GM21717 (cell line): ENCODE measurements around the gene ACSS1.
A peak's percentile ranks its signal among the peaks of the same experiment; 100 is the strongest.

Experiments used
- ATAC-seq: cut with Tn5 transposase; IDR thresholded peaks from one replicate; pipeline ENCODE4 v1.9.1; 2021; ENCODE audit warnings: mild to moderate bottlenecking, moderate library complexity; ENCODE audit not compliant: unreplicated experiment

ACSS1 gene

DNA sequence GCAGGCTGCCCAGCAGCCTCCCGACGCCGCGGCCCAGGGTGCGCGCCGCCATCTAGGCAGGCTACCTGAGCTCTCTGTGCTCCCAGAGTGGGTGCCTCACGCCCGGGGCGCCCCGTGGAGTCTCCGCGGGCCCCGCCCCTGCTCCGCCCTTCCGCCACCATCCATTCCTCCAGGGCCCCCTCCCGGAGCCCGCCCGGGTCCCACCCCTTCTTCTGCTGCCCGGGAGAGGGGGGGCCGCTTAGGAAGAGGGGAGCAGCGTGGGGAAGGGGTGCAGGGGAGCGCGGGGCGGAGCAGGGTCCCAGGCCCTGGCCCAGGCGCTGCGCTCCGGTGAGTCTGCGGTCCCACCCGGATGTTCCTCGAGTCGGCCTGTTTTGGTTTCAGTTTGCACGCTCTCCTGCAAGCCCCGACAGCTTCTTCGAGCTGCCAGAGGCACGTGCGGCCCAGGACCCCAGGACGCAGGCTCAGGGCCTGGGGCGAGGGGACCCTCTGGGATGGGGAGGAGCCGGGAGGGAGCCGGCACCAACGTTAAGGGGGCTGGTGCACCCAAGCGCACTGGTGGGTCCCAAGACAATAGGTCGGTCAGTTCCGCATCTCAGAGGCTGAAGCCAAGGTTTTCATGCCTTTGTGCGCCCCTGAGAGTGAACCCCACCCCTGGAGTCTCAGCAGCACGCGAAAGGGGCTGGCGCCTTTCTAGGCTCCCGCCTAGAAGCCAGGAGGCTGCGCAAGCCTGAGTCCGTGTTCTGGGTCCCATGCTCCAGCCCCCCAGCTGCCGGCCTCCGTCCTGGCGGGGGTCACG is at the start of gene ACSS1:
Gene ACSS1, minus strand, starts transcription at position 89 of the 796 bp plus-strand sequence. Its CDS starts 37 bp downstream, at position 52.
- ATAC-seq, result peak; percentile 67

DNA sequence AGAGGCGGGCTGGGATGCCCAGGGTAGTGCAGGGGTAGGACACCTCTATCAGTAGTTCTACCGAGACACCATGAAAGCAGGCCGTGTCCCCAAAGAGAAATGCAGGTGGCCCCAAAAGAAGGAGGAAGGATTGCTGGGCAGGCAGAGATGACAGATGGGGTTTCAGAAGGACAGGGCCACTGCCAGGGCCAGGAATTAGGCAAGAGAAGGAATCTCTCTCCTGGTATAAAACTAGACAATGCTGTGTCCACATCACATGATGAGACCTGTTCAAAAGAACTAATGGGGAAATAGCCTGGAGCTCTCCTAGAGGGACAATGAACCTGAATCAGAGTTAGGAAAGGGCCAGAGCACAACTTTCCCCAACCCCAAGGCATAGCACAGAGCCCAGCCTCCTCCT is 45.6 kb upstream of the ACSS1 start:
- no peak for ATAC-seq

DNA sequence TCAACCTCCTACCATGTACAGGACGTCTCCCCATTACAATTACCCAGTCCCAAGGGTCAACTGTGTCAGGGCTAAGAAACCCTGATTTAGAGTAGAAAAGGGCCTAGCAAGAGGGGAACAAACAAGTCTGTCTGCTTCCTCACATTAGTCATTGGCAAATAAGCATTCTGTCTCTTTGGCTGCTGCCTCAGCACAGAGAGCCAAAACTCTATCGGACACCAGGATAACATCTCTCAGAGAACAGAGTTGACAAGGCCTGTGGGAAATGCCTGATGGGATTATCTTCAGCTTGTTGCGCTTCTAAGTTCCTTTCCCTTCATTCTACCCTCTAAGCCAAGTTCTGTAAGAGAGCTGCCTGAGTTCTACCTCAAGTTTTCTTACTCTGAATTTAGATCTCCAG is 43.0 kb upstream of the ACSS1 start:
- ATAC-seq, result no peak

DNA sequence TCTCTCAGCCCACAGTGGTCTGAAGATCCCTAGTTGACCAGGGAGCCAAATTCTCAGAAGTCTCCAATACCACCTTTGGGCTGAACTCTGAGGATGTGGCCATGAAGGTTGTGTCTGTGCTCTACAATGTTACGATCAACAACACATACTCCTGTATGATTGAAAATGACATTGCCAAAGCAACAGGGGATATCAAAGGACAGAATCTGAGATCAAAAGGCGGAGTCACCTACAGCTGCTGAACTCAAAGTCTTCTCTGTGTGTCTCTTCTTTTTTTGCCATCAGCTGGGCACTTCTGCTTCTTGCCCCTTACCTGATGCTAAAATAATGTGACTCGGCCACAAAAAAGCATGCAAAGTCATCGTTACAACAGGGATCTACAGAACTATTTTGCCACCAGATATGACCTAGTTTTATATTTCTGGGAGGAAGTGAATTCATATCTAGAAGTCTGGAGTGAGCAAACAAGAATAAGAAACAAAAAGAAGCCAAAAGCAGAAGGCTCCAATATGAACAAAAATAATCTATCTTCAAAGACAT is 41.7 kb upstream of the ACSS1 start:
- ATAC-seq, result no peak

DNA sequence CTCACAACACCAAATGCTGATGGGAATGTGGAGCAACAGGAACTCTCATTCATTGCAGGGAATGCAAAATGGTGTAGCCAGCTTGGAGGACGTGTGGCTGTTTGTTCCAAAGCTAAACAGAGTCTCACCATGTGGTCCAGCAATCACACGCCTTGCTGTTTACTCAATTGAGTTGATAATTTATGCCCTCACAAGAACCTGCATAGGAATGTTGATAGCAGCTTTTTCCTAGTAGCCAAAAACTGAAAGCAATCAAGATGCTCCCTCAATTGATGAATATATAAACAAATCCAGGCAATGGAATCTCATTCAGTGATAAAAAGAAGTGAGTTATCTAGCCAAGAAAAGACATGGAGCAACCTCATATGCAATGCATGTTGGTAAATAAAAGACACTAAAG is 39.6 kb upstream of the ACSS1 start:
- ATAC-seq, result no peak

DNA sequence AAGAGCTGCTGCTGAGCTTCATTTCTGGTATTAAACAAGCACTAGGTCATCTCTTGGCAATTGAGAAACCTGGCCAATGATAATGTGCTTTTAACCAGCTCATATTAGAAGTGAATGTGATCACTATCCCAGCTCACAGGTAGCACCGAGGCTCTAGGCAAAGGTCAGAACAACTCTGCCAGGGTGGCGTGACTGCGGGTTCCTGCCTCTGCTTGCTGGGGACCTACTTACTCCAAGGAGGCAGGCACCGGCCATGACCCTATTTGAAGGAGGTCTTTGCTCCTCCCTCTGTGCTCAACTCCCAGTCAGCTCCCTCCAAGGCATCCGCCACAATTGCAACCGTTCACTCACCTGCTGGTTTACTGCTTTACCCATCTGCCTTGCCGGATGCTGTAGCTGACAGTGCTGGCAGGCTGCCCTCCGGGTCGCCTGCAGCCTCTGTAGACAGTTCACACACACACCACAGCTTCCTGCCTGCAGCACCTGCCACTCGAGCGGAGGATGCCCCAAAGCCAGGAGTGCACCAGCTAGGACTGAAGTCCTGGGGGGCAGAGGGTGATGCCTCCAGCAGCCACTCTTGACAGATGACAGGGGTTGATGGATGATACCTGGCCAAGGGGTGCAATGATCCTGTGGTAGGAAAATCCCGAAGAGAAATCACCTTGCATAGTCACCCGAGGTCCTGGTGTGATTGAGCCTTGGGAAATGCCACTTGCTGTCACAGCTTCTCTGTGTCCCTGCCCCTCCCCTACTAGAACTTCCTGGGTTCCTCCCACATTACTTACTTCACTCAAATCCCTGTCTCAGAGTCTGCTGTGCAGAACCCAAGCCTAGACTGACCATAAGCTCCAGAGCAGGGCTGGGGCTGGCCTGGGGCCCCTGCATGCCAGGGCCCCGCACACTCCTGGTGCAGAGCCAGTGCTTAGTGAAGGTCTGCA is 32.8 kb upstream of the ACSS1 start:
- ATAC-seq, result peak; percentile 74

DNA sequence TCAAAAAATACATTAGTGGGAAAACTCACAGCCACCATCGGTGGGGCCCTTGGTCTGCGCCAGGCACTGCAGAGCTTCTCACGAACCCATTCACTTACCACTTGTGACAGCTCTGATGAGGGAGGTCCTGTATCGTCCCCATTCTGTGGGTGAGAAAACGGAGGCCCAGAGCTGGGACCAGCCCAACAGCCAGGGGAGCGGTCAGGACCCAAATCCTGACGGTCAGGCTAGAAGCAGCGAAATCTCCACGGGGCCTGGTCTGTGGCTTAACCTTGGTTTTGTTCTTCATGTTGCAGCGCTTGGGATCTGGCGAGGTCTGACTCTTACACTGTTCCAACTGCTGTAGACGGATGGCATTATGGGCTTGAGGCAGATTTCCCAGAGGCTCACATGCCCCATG is 31.7 kb upstream of the ACSS1 start:
- no peak for ATAC-seq

DNA sequence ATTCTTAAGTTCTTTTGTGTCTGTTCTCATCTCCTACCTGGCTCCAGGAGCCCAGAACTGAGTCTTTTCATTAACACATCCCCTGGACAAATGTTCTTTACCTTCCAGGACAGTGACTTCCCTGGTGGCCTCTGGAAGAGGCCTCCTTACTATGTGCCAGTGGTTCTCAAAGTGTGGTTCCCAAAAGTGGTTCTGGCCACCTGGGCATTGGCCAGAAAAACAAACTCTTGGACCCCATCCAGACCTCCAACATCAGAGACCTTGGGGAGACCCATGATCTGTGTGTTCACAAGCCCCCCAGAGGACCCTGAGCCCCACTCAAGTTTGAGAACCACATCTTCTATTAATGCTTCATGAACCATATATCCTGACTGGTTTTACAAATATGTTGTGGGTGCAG is 31.2 kb upstream of the ACSS1 start:
- ATAC-seq, result no peak

DNA sequence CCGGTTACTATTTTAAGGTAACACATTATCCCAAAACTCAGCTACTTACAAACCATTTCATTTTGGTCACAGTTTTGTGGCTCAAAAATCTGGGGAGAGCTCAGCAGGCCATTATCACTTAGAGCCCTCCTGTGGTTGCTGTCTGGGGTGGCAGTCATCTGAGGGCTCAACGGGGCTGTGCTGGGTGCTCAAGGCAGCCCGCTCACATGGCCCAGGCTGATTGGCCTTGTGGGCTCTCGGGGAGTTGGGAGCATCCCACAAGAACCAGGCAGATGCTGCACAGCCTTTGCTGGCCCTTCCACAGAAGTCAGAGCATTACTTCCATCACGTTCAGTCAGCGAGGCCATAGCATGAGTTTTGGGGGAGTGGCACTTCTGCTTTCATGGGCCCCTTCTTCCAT is 30.3 kb upstream of the ACSS1 start:
- ATAC-seq, result no peak

DNA sequence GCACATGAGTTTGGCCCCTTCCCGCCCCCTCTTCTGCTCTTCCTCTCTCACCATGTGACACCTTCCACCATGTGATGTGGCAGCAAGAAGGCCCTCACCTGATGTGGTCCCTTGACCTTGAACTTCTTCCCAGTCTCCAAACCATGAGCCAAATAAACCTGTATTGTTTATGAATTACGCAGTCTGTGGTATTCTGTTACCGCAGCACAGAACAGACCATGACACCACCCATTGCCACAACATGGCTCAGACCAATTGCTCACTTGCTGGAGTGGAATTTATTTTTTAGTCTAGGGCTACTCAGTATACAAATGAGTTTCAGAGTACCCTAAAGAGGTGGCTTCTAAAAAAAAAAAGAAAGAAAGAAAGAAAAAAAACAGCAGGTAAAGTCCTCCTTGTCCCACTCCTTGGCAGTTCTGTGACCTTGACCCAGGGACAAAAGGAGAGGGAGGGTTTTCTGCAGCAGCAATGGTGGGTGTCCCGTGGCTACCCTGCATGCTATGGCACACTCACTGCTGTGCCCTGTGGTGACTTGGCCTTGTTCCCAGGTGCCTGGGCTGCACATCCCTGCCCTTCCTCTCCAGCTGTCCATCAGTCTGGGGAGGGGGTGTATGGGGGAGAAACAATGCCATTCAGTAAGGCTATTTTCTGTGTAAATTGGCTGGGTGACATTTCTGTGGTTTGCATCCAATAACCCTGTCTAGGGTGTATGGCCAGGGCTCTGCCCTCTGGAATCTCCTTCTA is 29.4 kb upstream of the ACSS1 start:
- ATAC-seq, result no peak

DNA sequence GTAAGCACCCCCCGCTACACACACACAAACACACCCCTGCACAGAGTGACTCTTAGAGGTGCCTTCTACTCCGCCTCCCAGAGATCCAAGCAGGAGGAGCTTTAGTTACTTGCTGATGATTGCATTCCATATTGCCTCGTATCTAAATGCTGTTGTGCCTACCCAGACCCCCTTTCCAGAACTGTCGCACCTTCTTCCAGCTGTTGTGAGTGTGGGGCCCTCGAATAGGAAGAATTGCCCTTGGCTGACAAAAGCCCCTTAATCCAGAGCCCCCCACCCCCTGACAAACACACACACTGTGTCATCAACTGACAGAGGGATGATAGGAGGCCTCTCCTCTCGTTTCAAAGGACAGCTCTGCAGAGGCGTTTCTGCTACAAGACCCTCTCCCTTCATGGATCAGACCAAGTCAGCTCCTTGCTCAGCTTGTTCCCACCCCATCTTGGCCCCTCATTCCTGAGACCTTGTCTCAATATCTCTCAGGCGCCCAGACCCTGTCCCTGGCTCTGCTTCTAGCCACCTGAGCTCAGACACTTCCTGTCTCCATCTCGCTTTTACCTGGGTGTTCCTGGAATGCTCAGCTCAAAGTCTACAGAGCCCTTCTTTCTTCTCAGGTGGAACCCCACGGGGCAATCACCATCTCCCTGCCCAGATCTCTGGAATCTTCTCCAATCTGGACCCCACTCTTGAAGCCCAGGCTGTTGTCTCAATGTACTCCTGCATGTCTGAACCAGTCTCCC is 28.0 kb upstream of the ACSS1 start:
- no peak for ATAC-seq

DNA sequence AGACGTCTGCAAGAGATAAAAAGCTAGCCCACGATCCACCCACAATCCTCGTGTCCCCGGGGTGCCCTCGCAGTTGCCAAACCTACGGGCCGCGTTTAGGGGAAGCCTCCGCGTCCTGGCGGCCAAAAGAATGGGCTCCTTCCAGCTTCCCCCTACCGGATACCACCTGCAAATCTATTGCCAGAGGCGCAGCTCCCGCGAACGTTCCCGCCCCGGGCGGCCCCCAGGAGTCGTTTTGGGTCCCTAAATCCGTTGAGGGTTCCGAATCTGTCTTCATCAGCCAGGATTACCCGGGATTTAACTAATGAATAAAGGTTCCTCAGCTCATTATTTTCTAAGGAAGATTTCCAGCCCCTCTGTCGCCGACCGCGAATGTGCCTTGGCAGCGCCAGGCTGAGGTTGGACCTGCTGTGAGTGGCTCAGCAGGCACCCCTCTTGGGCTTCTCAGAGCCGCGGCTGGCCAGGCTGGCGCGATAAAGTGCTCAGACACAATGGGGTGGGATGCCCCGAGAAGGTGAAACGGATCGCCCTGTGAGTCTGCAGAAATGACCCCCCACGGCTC is 26.8 kb upstream of the ACSS1 start:
- ATAC-seq, result no peak

DNA sequence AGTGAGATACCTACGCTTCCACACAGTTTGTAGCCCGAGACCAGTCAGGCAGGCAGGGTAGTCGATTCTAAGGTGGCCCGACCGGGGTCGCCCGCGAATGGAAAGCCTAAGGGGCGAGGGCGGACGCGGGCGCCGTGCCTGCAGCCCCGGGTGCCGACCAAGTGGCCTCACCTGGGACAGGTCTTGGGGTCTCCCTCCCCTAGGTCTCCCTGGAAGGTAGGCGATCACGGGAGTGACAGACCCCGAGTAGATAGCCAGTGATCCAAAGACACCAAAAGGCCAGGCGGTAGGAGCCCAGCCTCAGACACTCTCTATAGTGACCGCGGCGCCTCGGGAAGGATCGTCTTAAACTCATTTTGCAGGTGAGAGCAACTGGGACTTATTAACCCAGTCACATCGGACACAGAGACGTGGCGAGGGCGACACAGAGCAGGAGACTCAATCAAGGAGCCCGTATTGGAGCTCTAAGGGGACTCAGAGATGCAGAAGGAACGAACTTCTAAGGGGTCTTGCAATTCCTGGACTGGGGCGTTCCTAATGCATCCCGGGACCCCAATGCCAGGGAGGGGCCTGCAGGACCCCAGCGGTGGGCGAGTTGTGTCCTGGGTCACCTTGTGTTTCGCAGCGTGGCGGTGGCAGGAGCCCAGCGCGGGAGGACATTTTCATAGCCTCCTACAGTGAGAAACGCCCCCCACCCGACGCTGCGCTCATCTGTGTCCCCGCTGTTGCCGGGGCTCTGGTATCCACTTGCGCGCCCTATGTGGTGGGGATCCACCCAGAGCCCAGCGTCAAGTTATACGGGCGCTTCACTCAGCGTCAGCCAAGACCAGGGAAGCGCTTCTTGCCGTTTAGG is 26.1 kb upstream of the ACSS1 start:
- no peak for ATAC-seq

DNA sequence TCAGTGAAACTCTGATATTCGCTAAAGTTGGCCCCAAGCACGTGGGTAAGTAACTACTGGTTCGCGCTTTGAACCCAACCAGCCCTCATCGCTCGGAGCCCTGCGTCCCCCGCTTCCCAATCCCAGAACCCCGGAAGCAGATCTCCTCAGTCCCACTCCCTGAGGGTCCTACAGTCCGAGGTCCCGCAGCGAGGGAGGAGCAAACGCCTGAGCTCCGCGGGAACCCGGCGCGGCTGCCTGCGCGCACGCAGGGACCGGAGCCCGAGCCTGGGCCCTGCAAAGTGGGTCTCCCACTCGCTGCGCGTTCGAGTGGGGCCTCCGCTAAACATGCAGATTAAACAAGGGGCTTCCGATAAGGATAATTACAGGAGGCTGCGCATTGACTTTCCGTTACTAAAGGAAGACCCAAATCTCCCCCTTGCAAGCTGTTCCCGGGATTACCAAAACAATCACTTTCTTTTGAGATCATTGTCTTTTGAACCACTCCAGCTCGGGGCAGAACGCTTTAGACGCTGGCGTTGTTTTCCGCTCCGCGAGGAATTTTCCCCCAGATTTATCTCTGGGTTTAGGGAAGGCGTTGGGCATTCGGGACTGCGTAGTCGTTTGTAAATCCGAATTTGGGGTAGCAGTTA is 25.3 kb upstream of the ACSS1 start:
- ATAC-seq, result no peak

DNA sequence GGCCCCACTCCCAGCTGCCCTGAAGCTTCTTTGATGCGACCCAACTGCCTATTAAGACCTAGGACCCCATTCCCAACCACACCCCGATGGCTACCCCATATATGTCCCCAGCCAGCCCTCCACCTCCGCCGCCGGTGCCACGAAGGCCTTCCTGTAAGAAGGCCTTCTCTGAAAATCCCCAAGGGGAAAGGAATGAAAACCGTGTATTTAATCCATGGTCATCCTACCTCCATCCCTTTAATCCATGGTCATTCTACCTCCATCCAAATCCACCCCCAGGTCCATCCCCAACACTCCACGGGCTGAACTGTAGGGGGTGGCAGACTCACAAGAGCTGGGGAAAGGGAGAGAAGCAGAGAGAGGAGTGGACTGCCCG is 24.5 kb upstream of the ACSS1 start:
- ATAC-seq, result no peak

DNA sequence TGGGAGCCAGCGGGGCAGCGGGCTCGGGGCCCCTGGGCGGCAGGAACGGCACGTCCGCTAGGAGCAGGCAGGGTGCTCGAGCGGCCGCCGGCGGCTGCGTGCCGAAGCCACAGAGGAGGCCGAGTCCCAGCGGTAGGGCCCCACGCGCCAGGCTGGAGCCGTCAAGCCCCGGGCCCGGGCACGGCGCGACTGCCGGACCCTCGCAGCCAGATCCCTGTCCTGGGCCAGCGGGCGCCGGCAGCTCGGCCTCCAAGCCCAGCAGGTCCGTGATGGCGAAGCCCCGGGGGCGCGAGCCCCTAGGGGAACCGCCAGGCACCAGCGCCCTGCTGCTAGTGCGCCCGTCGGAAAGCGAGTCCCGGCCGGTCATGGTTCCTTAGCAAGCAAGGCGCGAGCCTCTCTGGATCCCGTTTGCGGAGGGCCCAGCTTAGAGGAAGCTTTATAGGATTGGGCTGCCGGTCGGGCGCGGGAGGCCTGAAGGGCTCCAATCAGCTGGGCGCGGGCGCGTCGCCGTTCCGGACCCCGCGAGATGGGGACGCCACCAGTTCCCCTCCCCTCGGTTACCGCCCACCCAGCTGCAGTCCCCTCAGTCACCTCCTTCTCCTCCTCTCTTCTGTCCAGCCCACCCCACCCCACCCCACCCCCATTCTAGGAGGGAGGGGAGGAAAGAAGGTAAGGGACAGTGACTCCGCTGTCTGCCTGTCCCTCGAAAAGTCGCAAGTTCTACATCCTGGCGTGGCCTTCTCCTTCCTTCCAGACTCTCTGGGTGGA is 24.0 kb upstream of the ACSS1 start, which contains the start of gene VSX1:
Gene VSX1, minus strand, starts transcription at position 412 of the 768 bp plus-strand sequence. Its CDS starts 45 bp downstream, at position 367.
- ATAC-seq, result no peak

DNA sequence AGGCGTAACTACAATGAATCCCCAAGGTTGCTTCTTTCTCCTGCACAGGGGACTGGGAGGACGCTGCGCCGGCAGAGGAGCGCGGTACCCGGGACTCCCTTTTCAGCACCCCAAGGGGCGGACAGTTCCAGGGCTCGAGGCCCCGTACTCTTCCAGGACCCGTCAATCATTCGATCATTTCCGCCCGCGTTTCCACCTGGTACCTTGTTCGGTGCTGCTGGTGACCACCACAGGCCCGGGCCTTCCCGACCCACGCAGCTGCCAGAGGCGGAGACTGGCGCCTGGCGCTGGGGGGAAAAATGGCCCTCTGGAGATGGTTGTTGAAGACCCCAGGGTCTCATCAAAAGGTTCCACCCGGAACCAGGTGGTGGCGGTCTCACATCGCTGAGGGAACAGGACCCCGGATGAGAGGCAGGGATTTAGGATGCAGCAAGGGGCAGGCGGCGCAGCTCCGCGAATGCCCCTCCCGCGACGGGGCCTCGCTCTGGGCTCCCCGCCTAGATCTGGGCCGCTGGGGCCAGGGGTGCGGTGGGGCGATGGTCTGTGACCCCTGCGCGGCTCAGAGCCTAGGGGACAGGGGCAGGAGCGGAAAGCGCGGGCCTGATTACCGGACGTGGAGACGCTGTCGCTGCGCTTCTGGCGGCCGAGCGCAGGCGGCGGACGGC is 23.3 kb upstream of the ACSS1 start:
- ATAC-seq, result no peak
